Stimulated activated CD8-positive, alpha-beta memory T cell treated with anti-CD3 and anti-CD28 coated beads, Interleukin-4, amount 100 ng/mL, for 48 hours (primary cell): Measurements from ENCODE around the gene COL25A1.

Experiments
- DNase-seq: peaks from one replicate; pipeline ENCODE4 v3.0.0-alpha.2; 2020

Gene COL25A1

DNA sequence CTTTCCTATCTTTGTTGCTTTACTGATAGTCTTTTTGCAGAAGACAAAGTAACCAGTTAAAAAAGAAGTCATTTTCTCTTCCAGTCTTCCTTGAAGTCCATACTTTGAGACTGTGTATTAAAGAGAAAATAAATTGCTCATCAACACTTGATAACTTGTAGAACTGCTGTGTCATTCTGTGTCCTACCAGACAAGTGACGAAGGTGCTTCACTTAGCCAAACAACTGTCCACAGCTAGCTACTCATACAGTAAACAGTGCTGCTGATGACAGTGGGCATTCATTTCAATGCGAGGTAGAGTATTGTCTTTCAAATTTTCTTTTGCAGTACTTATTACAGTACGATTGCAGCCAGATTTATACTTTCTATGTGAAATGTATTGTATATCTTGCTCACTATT is 11.5 kb downstream of the COL25A1 start:
- no peak for DNase-seq

DNA sequence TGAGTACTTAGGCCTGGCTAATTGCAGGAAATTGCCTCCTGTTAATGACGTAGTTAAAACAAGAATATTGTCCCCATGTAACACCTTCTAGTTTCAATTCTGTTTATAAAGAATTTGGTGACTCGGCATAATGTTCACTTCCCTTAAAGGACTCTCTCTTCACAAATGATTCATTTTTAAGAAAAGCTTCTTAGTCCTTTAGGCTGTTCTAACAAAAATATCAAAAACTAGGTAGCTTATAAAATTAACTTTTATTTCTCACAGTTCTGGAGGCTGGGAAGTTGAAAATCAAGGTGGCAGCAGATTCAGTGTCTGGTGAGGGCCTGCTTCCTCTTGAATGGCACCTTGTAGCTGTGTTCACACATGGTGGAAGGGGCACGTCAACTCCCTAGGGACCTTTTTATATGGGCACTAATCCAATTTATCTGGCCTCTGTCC is 23.8 kb downstream of the COL25A1 start:
- DNase-seq: no peak

DNA sequence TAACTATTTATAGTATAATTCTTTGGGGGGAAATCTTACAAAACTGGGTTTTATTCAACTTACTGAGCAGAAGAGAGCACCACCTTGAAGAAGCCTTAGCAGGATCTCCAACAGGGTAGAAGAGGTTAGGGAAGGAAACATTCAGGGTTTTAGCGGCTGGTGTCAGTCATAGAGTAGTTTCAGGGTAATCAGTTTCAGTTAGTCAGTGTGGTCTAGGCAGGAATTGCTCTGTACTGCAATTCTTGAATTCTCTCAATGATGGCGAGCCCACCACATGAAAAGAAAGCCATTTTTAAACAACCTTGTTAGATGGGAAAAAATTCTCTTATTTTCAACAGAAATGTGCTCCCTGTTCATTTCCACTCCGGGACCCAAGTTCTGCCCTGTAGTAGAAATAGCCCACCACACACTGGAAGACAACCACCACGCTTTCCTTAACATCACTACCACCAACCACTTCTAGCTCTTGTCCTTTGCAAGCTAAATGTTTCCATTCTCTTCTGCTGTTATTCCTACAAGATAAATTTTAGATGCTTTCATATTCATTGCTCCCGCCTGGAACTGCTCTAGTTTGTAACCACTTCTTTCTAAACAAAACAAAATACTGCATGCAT is 25.9 kb downstream of the COL25A1 start:
- no peak for DNase-seq

DNA sequence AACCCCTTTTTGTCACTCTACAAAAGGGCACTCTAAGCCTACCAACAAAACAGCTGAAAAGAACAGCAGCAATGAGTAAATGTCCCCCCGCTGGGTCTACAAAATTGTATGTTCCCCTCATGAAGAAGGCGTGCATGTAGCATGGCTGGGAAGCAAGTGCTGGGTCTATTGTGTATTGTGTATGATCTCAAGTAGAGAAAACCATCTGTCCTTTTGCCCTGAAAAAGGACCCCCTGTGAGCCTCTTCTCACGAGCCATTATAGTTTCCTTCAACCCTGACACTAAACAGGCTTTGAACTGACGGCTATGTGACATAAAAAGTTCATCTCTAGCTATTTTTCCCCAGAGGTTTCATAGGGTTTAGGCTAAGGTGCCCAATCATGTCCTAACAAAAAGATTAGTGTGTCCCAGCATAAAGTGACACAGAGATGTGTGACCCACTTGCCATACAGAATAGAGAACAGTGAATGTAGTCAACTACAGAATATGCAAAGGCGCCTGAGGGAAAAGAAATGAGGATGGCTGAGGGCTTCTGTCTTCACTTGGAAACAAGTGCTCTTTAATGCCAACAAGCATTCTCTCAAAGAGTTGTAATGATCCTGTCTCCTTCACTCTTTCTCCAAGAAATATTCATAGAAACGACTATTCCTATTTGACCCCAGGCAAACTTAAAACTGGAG is 27.3 kb downstream of the COL25A1 start:
- DNase-seq: no peak

DNA sequence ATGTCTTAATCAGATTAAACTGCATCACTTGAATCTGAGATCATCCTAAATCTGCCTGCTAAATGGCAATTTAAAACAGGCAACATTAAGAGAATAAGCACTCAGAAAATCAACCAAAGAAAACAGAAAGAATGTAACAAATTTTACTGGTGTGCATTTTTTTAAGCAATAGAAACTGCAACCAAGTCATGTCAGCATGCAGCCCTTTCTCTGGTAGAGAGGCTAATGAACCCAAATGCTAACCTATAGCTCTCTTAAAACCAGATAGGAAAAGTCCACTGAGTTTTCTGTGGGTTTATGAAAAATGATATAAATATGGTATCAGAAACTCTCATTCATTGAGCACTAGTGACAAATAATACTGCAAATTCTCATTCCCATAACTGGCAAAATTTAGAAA is 35.6 kb downstream of the COL25A1 start:
- no peak for DNase-seq

DNA sequence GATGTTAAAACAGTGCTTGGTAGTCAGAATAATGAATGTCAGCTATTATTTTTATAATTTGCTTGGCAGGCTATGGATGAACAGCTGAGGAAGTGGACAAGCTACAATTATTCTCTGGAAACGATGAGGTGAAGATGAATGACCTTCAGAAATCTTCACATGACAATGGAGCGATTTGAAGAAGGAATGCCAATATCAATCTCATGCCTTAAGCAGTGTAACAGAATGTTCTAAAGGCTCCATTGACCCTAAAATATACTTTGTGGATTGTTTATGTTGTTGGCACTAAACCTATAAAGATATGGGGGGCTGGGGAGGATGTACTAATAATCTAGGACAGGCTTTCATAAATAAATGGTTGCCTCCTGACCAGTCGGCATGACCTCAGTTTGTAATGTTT is 36.2 kb downstream of the COL25A1 start:
- no peak for DNase-seq

DNA sequence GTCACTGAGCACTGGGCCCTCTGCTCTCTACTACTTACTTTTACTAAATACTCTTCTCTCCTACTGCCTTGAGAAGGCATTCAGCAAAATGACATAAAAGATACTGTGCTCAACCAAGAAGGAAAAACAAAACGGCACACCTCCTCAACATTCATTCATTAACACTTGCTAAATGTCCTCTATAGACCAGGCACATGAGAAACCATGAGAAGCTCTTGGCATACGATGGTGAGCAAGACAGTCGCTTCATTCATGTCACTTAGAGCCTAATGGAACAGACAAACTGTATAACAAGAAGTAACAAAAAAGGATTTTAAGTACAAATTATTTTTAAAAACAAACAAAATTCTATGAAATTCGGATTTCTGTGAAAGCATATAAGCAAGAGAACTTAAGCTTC is 38.7 kb downstream of the COL25A1 start:
- no peak for DNase-seq

DNA sequence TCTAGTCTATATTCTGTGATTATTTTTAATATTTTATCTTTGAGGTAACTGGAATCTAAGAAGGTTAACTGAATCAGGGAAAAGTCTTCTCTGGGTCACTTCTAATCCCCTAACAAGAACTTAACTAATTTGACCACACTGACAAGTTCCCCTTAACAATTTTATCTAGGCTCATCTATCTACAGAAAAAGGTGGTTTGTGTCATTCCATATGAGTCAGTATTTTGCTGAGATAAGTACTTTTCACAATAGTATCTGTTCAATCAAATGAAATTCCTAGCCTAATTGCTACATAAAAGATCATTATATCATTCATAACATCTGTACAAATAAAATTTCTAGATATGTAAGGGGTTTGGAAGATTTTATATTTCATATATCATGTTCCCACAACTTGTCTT is 45.6 kb downstream of the COL25A1 start:
- DNase-seq: no peak

DNA sequence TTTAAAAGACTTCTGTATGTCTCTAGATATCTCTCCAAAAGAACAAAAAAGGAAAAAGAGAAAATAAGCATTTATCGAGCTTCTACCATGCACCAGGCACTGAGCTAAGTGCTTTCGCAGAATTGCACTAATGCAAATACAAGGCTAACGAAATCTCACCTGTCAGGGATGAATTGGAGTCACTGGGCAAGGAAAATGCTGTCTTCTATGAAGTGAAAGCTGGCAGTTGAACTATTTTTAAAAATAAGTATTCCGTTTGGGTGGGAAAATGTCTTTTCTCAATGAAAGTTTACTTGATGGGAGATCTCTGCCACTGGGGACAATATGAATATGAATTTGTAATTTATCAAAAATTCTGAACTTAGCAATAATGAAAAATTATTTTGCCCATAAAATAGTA is 47.6 kb downstream of the COL25A1 start:
- no peak for DNase-seq

DNA sequence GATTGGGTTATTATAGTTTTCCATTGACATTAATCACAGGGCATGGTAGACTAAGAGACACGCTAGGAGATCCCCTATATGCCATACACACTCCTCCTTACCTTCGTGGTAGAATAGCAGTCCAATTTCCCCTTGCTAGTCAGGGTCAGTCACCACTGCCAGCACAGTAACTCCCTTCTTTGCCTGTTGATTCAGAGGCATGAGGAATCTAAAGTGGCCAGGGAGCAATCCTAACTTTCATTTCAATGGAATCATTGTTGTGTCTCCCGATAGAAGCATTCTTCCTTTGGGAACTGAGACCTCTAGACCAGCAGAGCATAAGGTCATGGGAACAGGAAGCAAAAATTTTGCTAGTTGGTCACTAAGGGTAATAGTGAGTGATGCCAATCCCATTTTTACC is 51.1 kb downstream of the COL25A1 start:
- DNase-seq: no peak

DNA sequence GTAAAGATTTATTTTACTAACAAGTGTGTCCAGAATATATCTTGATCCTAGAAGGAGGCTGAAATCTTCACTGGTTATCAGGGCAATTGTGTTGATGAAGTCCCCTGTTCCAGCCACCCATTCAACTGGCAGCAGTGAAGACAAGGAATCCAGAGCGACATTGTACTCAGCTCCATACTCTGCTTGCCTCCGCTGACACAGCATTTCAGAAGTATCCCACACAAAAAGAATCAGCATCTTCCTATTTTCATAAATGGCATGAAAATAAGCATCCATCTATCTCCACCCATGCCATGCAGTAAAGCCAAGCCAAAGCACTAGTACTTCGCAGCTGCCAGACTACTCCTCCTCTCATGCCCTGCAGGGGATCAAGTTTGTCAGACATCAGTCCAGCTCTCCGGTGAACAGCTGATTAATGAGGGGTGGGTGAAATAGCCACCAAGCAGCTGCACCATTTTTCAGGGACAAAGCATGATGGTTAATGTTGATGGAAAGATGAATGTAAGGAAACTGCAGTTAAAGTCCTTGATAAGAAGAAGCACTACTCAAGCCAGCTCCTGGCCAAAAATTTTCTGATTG is 54.0 kb downstream of the COL25A1 start:
- DNase-seq: no peak

DNA sequence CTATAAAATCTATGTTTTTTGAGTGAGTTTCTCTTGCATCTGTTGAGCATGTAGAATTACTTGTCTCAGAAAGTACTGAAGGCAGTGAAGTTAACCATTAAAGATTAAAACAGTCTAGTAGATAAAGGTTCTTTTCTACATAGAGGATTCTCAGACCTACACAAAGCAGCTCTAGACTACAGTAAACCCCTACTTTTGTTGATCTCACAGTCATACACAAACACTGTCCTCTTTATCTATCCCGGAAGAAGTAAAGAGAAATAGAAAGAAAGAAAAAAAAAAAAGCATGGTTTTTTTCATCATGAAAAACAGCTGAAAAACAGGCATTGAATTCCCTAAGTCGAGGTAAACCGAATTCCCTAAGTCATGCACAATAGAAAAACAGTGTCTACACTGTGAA is 58.6 kb downstream of the COL25A1 start:
- DNase-seq: no peak

DNA sequence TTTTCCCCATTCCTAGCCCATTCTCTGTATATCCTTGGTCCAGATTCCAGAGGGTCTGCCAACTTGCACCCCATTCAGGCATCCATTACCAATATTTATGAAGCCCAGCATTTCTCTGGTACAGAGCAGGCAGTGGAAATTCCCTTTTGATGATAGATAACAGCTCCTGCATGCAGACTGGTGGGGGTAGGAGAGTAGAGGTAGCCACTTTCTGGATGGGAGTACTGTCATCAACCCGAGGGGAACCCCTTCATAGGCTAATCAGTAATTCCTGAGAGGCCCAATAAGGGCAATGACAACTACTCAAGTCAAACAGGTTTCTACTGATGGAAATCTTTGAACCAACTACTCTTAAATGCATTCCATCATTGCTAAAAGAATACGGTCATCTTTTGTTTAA is 63.7 kb downstream of the COL25A1 start:
- no peak for DNase-seq

DNA sequence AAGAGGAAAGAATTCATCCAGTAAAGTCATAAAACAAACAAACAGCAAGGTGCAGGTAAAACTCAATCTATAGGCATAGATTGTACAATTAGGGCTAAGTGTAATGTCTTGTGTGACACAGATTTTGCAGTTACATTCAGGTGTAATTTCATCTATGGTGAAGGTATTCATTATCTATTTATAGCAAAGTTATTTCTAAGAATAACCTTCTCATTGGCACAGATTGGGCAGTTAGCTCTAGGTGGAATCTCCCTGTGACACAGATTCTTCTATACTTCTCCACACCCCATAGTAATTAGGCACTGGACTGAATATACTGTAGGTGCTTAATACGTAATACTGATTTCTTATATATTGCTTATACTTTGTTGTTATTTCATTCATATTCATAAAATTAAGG is 66.8 kb downstream of the COL25A1 start:
- DNase-seq: no peak

DNA sequence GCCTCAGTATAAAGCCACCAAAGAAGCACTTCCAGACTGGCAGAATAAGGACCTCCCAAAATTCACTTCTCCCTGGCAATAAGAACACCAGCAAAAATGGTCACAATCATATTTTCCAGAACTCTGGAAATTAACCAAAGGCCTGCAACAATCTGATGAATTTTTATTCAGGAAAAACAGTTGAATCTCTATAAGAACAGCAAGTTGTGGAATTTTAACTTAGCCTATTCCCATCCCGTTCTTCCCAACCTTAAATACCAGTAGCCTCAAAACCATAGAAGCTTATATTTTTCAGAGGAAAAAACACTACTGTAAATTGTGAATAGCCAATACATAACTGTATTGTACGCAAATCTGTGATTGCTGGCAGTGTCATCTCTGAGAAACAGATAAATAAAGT is 67.9 kb downstream of the COL25A1 start:
- no peak for DNase-seq

DNA sequence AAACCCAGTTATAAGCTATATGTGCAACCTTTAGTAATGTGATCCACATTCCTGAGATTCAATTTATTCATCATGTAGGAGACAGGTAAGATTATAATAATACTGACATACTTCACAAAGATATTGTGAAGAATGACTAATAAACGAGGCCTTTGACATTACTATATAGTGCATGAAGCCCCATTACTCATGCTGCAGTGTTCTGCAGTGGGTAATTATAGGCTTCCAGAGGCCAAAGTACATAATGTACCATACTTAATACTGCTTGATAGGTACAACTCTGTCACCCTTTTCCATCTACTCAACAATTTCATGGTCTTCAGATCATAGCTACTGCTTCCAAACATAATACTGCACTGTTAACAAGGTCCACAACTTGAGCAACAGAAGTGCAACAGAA is 68.9 kb downstream of the COL25A1 start:
- no peak for DNase-seq

DNA sequence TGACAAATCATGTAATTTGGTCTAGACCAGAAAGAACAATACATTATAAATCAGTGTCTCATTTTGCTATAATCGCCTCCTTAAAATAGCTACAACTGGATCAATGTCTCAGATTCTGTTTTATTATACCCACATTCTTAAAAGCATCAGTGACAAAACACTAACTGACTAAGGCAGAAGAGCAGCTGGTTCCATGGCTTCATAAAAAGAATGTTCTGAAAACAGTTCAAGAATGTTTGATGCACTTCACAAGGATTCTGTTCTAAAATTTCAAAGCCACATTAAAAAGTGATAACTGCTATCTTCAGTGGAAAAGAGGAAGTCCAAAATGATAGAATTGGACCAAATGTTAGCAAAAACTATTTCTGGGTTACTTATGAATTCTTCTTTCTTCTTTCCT is 69.8 kb downstream of the COL25A1 start:
- no peak for DNase-seq

DNA sequence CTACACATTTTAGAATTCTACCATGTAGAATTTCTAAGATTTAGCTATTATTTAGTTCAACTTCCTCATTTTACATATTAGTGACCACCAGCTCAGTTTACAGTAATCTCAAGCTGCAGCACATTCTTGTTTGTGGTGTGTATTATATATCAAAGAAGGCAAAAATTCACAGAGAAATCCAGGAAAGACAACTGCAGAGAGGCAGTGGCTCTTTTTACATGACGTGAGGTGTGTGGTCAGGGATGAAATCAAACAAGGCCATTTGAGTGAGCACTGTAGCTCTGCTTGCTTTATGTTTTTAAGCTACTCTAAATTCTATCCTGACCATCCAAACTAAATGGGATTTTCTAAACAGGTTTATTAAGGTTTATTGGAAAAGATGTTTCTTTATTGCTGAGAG is 71.1 kb downstream of the COL25A1 start:
- DNase-seq: no peak

DNA sequence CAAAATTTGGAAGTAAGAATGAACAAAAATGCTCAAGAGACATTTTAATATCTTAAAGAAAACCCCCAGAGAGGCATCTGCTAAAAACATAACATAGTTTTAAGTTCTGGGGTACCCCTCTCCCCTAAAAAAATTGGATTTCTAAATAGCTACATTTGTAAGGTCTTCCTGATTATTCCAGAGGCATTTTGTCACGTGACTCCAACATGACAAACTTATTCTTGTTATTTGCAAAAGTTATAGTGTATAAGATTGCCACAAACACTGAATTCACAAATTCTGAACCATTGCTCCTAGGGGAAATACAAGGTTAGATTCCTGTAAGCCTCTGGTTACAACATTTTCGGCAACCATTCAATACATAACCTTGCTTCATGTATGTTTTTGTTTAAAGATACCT is 73.4 kb downstream of the COL25A1 start:
- DNase-seq: no peak

DNA sequence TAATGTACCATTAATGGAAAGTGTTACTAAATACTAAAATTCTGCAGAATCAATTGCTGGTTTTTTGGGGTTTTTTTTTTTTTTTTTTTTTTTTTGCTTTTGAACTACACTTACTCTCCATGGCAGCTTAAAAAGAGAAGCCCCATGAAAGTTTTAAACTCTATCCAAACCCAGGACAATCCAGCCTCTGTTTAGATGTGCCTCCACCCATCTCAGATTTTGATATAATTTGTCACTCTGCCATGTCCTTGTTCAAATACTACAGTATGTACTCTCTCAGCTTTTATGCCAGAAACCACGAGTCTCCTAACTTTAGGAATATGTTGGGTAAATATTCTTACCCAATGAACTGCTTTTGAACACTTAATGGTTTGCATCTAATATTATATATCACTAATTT is 84.2 kb downstream of the COL25A1 start:
- no peak for DNase-seq

DNA sequence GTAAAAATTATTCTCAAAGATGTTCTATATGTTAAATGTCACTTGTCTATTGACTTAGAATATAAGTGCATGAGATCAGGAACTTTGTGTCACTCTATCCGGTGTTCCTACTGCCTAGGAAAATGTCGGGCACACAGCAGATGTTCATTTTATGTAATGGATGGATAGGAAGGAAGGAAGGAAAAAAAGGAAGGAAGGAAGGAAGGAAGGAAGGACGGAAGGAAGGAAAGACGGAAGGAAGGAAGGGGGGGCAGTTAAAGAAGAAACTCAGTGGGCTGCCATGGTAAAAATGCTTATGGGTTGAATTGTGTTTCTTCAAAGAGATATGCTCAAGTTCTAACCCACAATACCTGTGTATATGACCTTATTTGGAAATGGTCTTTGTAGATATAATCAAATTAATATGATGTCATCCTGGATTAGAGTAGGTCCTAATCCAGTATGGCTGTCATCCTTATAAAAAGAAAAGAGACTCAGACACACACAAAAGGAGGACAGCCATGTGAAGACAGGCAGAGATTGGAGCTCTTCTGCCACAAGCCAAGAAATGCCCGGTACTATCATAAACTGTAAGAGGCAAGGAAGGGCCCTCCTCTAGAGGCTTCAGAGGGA is 86.3 kb downstream of the COL25A1 start:
- no peak for DNase-seq

DNA sequence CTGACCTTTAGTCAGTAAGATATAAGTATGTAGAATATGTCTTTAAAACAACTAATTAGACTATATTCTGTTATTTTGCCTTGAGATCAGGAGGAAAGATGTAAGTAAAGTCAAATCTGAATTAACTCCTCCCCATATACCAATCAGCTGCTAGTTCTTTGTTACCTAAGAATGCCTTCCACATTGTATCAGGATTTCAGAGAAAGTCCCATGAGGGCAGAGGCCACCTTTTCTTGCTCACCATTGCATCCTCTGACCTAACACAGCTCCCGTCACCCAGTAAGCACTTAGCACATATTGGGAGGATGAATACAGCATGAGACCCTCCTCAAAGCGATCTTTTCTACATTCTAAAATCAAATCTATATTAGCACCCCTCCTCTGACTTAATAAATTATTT is 87.0 kb downstream of the COL25A1 start:
- DNase-seq: no peak

DNA sequence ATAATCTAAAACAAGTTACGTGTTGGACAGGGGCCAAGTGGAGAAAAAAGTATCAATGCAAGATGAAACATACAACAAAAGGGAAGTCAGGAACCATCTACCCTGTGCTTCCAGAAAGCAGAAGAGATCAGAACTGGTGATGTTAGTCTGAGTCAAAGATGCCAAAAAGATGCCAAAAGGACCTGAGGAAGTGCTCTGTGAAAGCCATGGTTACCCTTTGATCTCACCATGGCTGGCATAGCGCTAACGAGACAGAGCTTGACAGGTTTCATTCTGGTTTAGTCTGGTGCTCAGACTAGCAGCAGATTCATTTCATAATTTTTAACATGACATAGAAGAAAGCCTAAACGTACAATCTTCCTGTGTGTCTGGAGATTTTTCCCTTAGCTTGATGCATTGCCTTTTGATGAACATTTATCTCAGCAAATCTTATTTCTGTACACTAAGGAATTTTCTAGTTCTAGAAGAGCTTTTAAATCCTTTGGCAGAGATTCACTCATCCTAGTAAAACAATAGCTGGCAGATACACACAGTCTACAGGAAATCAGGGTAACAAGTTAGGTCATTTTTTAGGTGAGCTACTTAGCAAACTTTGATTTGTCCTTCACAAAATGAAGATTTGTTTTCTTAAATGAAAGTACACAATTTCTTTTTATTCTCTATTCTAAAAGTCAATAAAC is 87.7 kb downstream of the COL25A1 start:
- no peak for DNase-seq

DNA sequence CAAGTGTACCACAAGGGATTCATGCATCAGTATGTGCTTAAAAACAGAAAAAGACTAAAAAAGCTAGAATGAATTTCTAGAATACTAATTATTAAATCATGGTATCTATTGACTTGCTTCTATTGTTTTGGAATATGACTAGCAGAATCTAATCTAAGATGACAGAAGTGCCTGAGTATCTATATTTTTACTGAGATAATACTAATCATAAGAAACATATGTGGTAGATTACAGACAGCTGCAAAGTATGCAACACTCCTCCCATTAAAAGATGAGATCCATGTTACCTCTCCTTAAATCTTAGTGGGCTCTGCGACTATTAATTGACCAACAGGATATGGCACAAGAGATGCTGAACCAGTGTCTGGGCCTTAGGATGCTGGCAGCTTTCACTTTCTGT is 89.4 kb downstream of the COL25A1 start:
- no peak for DNase-seq
